ENCODE measurements around the gene MAP4K4. TPM values are rescaled to one million over a fixed set of nuclear protein-coding genes. Genes with fewer than 3 reads are reported as not detected.

MAP4K4 gene
- polyA plus RNA-seq, 2 donors, result 19.6 to 24.1 TPM

GRCh38 chr2:101942851-101943250, 245.3 kb downstream of the MAP4K4 start:
- Histone ChIP-seq H3K27me3 (ENCODE audit: control insufficient read depth in 1 of 2, insufficient read depth in 2 of 2, low read length in 2 of 2) (no peaks in the 10 kb centered on the region), H3K4me3 (ENCODE audit: low read depth in 1 of 2, low read length in 2 of 2) (no peak overlapping the region), H3K36me3 (ENCODE audit: control insufficient read depth in 2 of 2, insufficient read depth in 2 of 2, low read length in 1 of 2) (no peaks in the 10 kb centered on the region), H3K4me1 (ENCODE audit: control insufficient read depth in 2 of 2, insufficient read depth in 2 of 2, low read length in 1 of 2) (peaks cover 0 to 3% of the 10 kb centered on the region in 2 donors), H3K9me3 (ENCODE audit: control insufficient read depth in 2 of 2, insufficient read depth in 1 of 2, low read depth in 1 of 2, low read length in 1 of 2) (no peaks in the 10 kb centered on the region), H3K27ac (ENCODE audit: low read depth in 2 of 2, low read length in 1 of 2) (no peak overlapping the region)
- WGBS, 2 donors, result 80 to 84% methylated on average over 3 of the region's 3 CpGs

Other genes starting within 250 kb of the MAP4K4 start
- under 1 TPM; 0.08 TPM for gene RFX8, start 222.6 kb upstream of the MAP4K4 start, polyA plus RNA-seq

All from esophagus (tissue), 2 donors.